ENCODE results near the gene SLC7A6. TPM values are rescaled to one million over a fixed set of nuclear protein-coding genes. Genes with fewer than 3 reads are reported as not detected.

SLC7A6 gene
- total and polyA plus RNA-seq, 2 of the 8 experiments (the other 6 are each of a cell fraction or from before 2014, with no cell fraction given) = 28.0 to 37.8 TPM

DNA sequence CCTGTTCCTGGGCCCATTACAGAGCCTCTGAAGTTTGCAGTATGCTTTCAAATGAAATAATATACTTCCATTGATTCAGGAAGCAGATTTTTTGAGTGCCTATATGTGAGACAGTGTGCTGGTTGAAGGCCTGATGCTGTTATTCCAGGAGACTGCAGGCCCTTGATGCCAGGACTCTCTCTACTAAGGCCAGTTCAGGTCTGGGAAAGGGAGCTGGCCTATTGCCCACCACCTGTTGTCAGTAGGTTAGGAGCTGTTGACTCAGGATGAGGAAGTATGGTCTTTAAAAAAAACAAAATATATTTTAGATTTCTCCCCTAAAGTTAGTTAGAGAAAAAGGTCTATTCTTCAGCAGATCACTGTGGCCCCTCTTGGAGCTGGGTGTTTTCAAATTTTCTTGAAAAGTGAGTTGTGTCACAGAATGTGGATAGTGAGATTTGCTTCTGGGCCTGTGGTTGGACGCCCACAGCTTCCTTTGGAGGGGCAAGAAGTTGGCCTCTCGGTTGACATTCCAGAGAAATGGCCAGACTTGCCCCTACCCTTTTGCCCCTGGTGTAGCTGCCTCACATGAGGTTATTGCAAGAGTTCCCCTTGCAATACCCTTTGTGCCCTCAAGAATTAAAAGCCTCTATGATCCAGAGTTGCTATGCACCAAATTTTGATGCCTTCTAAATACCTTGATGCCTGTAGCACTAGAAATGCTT, 36.3 kb upstream of the SLC7A6 start:
- ChIA-PET POLR2A (ENCODE audit: partially characterized antibody) (interaction anchor here (0.6 to 4.4 kb wide), 7 partner anchors 9 to 351 kb away, joined by 3 to 20 read pairs (median 3); partner anchors contain the start of gene NFATC3), CTCF (ENCODE audit: partially characterized antibody) (interaction anchor here (0.6 to 5.6 kb wide), 24 partner anchors 8 to 294 kb away, joined by 3 to 68 read pairs (median 4); partner anchors contain the start of gene NFATC3)
- no peak overlapping the region for H4K91ac ChIP-seq (replicated peaks; ENCODE audit: insufficient read length, low read length)
- no peak overlapping the region for H2BK5ac ChIP-seq (ENCODE audit: low read depth, low read length)
- H3K56ac ChIP-seq (replicated peaks; ENCODE audit: insufficient read length, low read depth, low read length) = no peak overlapping the region
- no peak overlapping the region for H3K4ac ChIP-seq (replicated peaks; ENCODE audit: insufficient read length, low read depth, low read length)
- H3K4me2 ChIP-seq (ENCODE audit: insufficient read depth in 1 of 2, low read depth in 2 of 2, low read length in 2 of 2) = no peak overlapping the region
- H4K20me1 ChIP-seq (replicated peaks in 1 of 2; ENCODE audit: control insufficient read depth in 1 of 2, insufficient read depth in 2 of 2, low read length in 2 of 2) = peaks cover 6 to 15% of the 10 kb centered on the region in 2 experiments
- no peak overlapping the region for H2AK5ac ChIP-seq (ENCODE audit: low read depth, low read length)
- H3K9me3 ChIP-seq (ENCODE audit: insufficient read depth in 2 of 2, low read depth in 1 of 2, low read length in 1 of 2) = no peaks in the 10 kb centered on the region
- no peak overlapping the region for H2BK15ac ChIP-seq (ENCODE audit: low read length)
- no peaks in the 10 kb centered on the region for H3K23me2 ChIP-seq (ENCODE audit: low read depth, low read length)
- no peak overlapping the region for H2BK120ac ChIP-seq (replicated peaks; ENCODE audit: low read depth, low read length)
- H3K23ac ChIP-seq (ENCODE audit: insufficient read length) = no peak overlapping the region
- H2AFZ ChIP-seq (ENCODE audit: low read length) = no peak overlapping the region
- H3K27ac ChIP-seq (ENCODE audit: low read depth, low read length) = no peak overlapping the region
- no peak for FAIRE-seq
- peaks cover 9 to 40% (median 27%) of the 10 kb centered on the region in 4 experiments for H3K36me3 ChIP-seq (ENCODE audit: control insufficient read depth in 2 of 4, insufficient read depth in 4 of 4, low read length in 3 of 4)
- TF ChIP-seq RXRA (IDR thresholded peaks at IDR 0.05; ENCODE audit: insufficient read depth, low read depth, low read length) = no peak
- H3K14ac ChIP-seq (ENCODE audit: insufficient read length) = no peak overlapping the region
- no peak overlapping the region for H2BK12ac ChIP-seq (ENCODE audit: low read depth, low read length)
- no peak overlapping the region for H4K5ac ChIP-seq (ENCODE audit: insufficient read length, low read depth, low read length)
- 94% methylated on average over 2 of the region's 2 CpGs; no CpG with 5 or more reads in 1 of the 2 experiments for WGBS, 2 experiments (ENCODE audit: extremely low coverage in 1 of 2, insufficient coverage in 1 of 2, insufficient read length in 1 of 2, insufficient replicate concordance in 2 of 2, low coverage in 1 of 2, low lambda C conversion rate in 2 of 2, missing lambda C conversion rate in 1 of 2)
- DNase-seq (ENCODE audit: low read depth in 1 of 2, low spot score in 2 of 2) = no peak
- no peak overlapping the region for H3K9ac ChIP-seq (replicated peaks in 1 of 4; ENCODE audit: extremely low read depth in 1 of 4, low read depth in 3 of 4, low read length in 3 of 4)
- H3K4me3 ChIP-seq (ENCODE audit: extremely low read depth in 1 of 4, insufficient read depth in 2 of 4, low read depth in 3 of 4, low read length in 4 of 4) = no peak overlapping the region
- H3K18ac ChIP-seq (ENCODE audit: extremely low read depth, low read length) = no peak overlapping the region
- peaks cover 0 to under 1% of the 10 kb centered on the region in 2 experiments; a peak in 1 of 4 replicates for H3K79me2 ChIP-seq (ENCODE audit: control insufficient read depth in 1 of 2, insufficient read depth in 2 of 2, low read length in 2 of 2)
- no peaks in the 10 kb centered on the region for H3K4me1 ChIP-seq (replicated peaks in 1 of 4; ENCODE audit: control insufficient read depth in 3 of 4, insufficient read depth in 4 of 4, low read length in 3 of 4)
- H2BK20ac ChIP-seq (ENCODE audit: low read length) = no peak overlapping the region
- H4K8ac ChIP-seq (ENCODE audit: extremely low read depth, insufficient read depth, low read length) = no peak overlapping the region
- no peaks in the 10 kb centered on the region for H3K27me3 ChIP-seq (replicated peaks in 1 of 4; ENCODE audit: control insufficient read depth in 3 of 4, extremely low read depth in 1 of 4, insufficient read depth in 3 of 4, low read length in 3 of 4)
- no peaks in the 10 kb centered on the region; the same call in 1 of the 2 replicates for H3K79me1 ChIP-seq (ENCODE audit: low read depth, low read length)
